GM13976 (cell line): Measurements from ENCODE around the gene PFKM.

Experiments
- DNase-seq: peaks from one replicate; pipeline ENCODE4 v3.0.0; 2012; ENCODE audit warnings: low spot score
- CTCF ChIP-seq: IDR thresholded peaks from 2 replicates; pipeline ENCODE4 v1.5.1; 2012; ENCODE audit warnings: borderline replicate concordance, mild to moderate bottlenecking; ENCODE audit not compliant: insufficient read depth; ENCODE audit errors: extremely low read depth, missing control alignments, control extremely low read depth
- in situ Hi-C: fragments of 300-500 bp; cut with MboI; formaldehyde crosslinking; loops from one replicate; pipeline ENCODE4 v1.12.0; 2022; ENCODE audit warnings: low sequenced_read_pairs, mixed read lengths, inconsistent platforms; ENCODE audit not compliant: unreplicated experiment

Gene PFKM

GRCh38 chr12:48084841-48085460 is 34.2 kb upstream of the PFKM start:
- in situ Hi-C loops = no loop called here
- TF ChIP-seq CTCF = no peak
- DNase-seq = no peak

- TF ChIP-seq CTCF = no peak
- in situ Hi-C loops = no loop called here
- no peak for DNase-seq
Observed at GRCh38 chr12:48086327-48086726, 32.8 kb upstream of the PFKM start.

- in situ Hi-C loops = no loop called here
- no peak for DNase-seq
- TF ChIP-seq CTCF = no peak
Observed at GRCh38 chr12:48092611-48093010, 26.6 kb upstream of the PFKM start.

GRCh38 chr12:48104531-48104930 is 14.6 kb upstream of the PFKM start:
- TF ChIP-seq CTCF = no peak
- in situ Hi-C loops = no loop called here
- DNase-seq = no peak

GRCh38 chr12:48105321-48105866 is 13.8 kb upstream of the PFKM start:
- DNase-seq = no peak
- in situ Hi-C loops = no loop called here
- no peak for TF ChIP-seq CTCF

GRCh38 chr12:48105867-48106680 is 13.1 kb upstream of the PFKM start, which contains the start of gene SENP1:
Gene SENP1 (minus strand): TSS chr12:48106079. CDS start chr12:48101472, 4,607 bp downstream.
- in situ Hi-C loops = no loop called here
- DNase-seq = peak; percentile 87
- no peak for TF ChIP-seq CTCF
